OCI-LY3 (cell line): ENCODE results near the gene NRG2.

Experiments used
- H2AFZ ChIP-seq: fragments of 200-600, 300-600 bp; shearing (Covaris generic); 2 replicates; pipeline ENCODE4 v1.6.0; 2014; ENCODE audit warnings: antibody characterized with exemption, low read depth, low read length
- H3K27ac ChIP-seq: fragments of 200-600, 300-600 bp; sonication (generic); 2 replicates; pipeline ENCODE4 v1.5.1; 2014; ENCODE audit warnings: mild to moderate bottlenecking, low read length, moderate library complexity, mixed read lengths
- H3K27me3 ChIP-seq: fragments of 200-600, 300-600 bp; sonication (generic); 2 replicates; pipeline ENCODE4 v1.6.1; 2014; ENCODE audit warnings: low read depth, low read length, mixed read lengths
- H3K36me3 ChIP-seq: fragments of 200-600, 300-600 bp; sonication (generic); replicated peaks from 2 replicates; pipeline ENCODE3; 2014; ENCODE audit warnings: low read depth, low read length, mixed read lengths
- H3K4me1 ChIP-seq: fragments of 300-600, 200-600 bp; sonication (generic); 2 replicates; pipeline ENCODE4 v1.6.1; 2014; ENCODE audit warnings: low read length, mixed read lengths
- H3K4me2 ChIP-seq: fragments of 200-600, 300-600 bp; sonication (generic); 2 replicates; pipeline ENCODE4 v1.6.1; 2014; ENCODE audit warnings: low read length, mixed read lengths
- H3K4me3 ChIP-seq: fragments of 300-600, 200-600 bp; sonication (generic); 2 replicates; pipeline ENCODE4 v1.5.1; 2014; ENCODE audit warnings: antibody characterized with exemption, mild to moderate bottlenecking, low read length, moderate library complexity
- H3K79me2 ChIP-seq: fragments of 300-600, 200-600 bp; shearing (Covaris generic); 2 replicates; pipeline ENCODE4 v1.6.1; 2014; ENCODE audit warnings: mild to moderate bottlenecking, low read length, mixed read lengths
- H3K9ac ChIP-seq: fragments of 300-600, 200-600 bp; shearing (Covaris generic); 2 replicates; pipeline ENCODE4 v1.6.0; 2014; ENCODE audit warnings: mild to moderate bottlenecking, low read length, moderate library complexity
- H3K9me3 ChIP-seq: fragments of 200-600, 300-600 bp; shearing (Covaris generic); 2 replicates; pipeline ENCODE4 v1.6.1; 2014; ENCODE audit warnings: low read length, mixed read lengths; ENCODE audit not compliant: insufficient read depth
- H4K20me1 ChIP-seq: fragments of 200-600, 300-600 bp; sonication (generic); 2 replicates; pipeline ENCODE4 v1.6.1; 2016; ENCODE audit warnings: low read length, mixed read lengths; ENCODE audit not compliant: insufficient read depth
- CTCF ChIP-seq: fragments of 200-600, 300-600 bp; sonication (generic); IDR thresholded peaks from 2 replicates; pipeline ENCODE4 v1.5.1; 2014; ENCODE audit warnings: antibody characterized with exemption, low read length, low read depth
- EZH2phosphoT487 ChIP-seq: fragments of 200-600 bp; shearing (Covaris generic); IDR thresholded peaks from 2 replicates; pipeline ENCODE4 v1.6.1; 2018; ENCODE audit warnings: antibody characterized with exemption, mixed run types, low read depth

NRG2 gene

GRCh38 chr5:139820606-139821005 lies 222.5 kb downstream of the NRG2 start:
- Histone ChIP-seq H3K4me1 (no peaks in the 10 kb centered on the region), H4K20me1 (no peaks in the 10 kb centered on the region), H3K4me3 (no peak overlapping the region), H3K4me2 (no peak overlapping the region), H3K9me3 (no peaks in the 10 kb centered on the region), H3K27me3 (peaks cover 7% of the 10 kb centered on the region), H2AFZ (no peak overlapping the region), H3K9ac (no peak overlapping the region), H3K36me3 (no peaks in the 10 kb centered on the region), H3K79me2 (no peaks in the 10 kb centered on the region), H3K27ac (no peak overlapping the region)
- TF ChIP-seq EZH2phosphoT487 (no peak), CTCF (no peak)

GRCh38 chr5:139820130-139820529 lies 223.0 kb downstream of the NRG2 start:
- no peak overlapping the region for H2AFZ ChIP-seq
- no peak overlapping the region for H3K27ac ChIP-seq
- no peak overlapping the region for H3K9ac ChIP-seq
- no peaks in the 10 kb centered on the region for H3K9me3 ChIP-seq
- no peaks in the 10 kb centered on the region for H3K4me1 ChIP-seq
- peaks cover 7% of the 10 kb centered on the region for H3K27me3 ChIP-seq
- TF ChIP-seq CTCF, result no peak
- TF ChIP-seq EZH2phosphoT487, result no peak
- no peak overlapping the region for H3K4me2 ChIP-seq
- H4K20me1 ChIP-seq, result no peaks in the 10 kb centered on the region
- H3K4me3 ChIP-seq, result no peak overlapping the region
- H3K79me2 ChIP-seq, result no peaks in the 10 kb centered on the region
- no peaks in the 10 kb centered on the region for H3K36me3 ChIP-seq

GRCh38 chr5:139817970-139818369 lies 225.1 kb downstream of the NRG2 start:
- no peak overlapping the region for H3K4me2 ChIP-seq
- no peak overlapping the region for H2AFZ ChIP-seq
- H3K9me3 ChIP-seq, result no peaks in the 10 kb centered on the region
- no peaks in the 10 kb centered on the region for H3K36me3 ChIP-seq
- no peaks in the 10 kb centered on the region for H4K20me1 ChIP-seq
- no peak overlapping the region for H3K9ac ChIP-seq
- H3K4me3 ChIP-seq, result no peak overlapping the region
- peaks cover 7% of the 10 kb centered on the region for H3K27me3 ChIP-seq
- H3K27ac ChIP-seq, result no peak overlapping the region
- no peaks in the 10 kb centered on the region for H3K4me1 ChIP-seq
- no peak for TF ChIP-seq CTCF
- H3K79me2 ChIP-seq, result no peaks in the 10 kb centered on the region

GRCh38 chr5:139817362-139817761 lies 225.7 kb downstream of the NRG2 start:
- H3K36me3 ChIP-seq, result no peaks in the 10 kb centered on the region
- H3K4me3 ChIP-seq, result no peak overlapping the region
- no peak overlapping the region for H2AFZ ChIP-seq
- peaks cover 7% of the 10 kb centered on the region for H3K27me3 ChIP-seq
- H4K20me1 ChIP-seq, result no peaks in the 10 kb centered on the region
- H3K79me2 ChIP-seq, result no peaks in the 10 kb centered on the region
- no peak overlapping the region for H3K9ac ChIP-seq
- TF ChIP-seq CTCF (no peak), EZH2phosphoT487 (no peak)
- H3K27ac ChIP-seq, result no peak overlapping the region
- no peaks in the 10 kb centered on the region for H3K9me3 ChIP-seq
- H3K4me1 ChIP-seq, result no peaks in the 10 kb centered on the region
- no peak overlapping the region for H3K4me2 ChIP-seq
